ENCODE measurements around the gene LMAN1.

Gene LMAN1

GRCh38 chr18:59358712-59359575 is at the start of gene LMAN1:
LMAN1 (minus strand) TSS chr18:59359265; CDS start chr18:59359244, 21 bp downstream.
- peak within 1 kb of the TSS; percentile 93 for H3K4me3 ChIP-seq (ENCODE audit: low read depth, low read length)
- TF ChIP-seq CTCF (IDR thresholded peaks at IDR 0.05; ENCODE audit: borderline replicate concordance, insufficient read depth, low read depth, low read length): no peak

DNA sequence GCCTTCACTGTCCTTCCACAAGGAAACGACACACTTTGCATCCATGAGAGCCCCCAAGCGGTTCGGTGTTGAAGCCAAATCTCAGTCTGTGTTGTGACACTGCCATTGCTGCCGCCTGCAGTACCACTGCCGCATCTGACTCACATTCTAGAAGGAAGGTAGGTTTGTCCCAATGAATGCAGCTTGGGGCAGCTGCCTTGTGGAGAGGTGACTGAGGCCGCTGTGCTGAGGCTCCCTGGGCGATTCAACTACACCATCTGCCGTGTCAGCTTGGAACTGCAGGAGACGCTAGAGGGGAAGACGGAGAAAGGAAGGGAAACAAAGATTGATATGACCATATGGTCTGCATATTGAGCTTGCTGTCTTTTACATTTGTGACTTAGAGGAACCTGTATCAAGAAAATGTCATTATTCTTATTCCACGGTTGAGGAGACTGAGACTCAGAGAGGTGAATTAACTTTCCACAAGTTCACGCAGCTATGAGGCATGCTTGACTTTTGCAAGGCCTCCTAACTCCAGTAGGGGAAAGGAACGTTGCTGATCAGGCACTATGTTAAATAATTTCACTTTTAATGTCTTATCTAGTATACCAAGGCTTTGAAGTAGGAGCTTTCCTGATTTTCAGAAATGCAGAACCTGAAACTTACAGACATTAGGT is 43.5 kb upstream of the LMAN1 start:
- peak; percentile 95 for TF ChIP-seq CTCF (IDR thresholded peaks at IDR 0.05; ENCODE audit: borderline replicate concordance, insufficient read depth, low read depth, low read length)
- H3K4me3 ChIP-seq (ENCODE audit: low read depth, low read length): no peak overlapping the region

DNA sequence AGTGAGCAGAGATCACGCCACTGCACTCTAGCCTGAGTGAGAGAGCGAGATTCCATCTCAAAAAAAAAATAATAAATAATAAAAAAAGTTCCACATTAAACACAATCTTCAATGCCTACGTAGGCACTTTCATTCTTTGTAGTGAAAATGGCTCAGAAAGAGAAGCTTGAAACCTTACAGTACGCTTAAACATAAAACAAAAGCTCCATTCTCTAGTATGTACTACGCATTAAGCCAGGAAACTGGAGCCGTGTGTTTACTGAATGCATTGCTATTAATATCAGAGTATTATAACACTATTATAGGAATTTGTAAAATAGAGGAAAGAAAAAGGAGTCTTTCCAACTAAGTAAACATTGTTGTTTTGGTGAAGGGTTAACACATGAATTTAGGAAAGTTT is 41.3 kb upstream of the LMAN1 start:
- no peak for TF ChIP-seq CTCF (IDR thresholded peaks at IDR 0.05; ENCODE audit: borderline replicate concordance, insufficient read depth, low read depth, low read length)
- H3K4me3 ChIP-seq (ENCODE audit: low read depth, low read length): no peak overlapping the region

DNA sequence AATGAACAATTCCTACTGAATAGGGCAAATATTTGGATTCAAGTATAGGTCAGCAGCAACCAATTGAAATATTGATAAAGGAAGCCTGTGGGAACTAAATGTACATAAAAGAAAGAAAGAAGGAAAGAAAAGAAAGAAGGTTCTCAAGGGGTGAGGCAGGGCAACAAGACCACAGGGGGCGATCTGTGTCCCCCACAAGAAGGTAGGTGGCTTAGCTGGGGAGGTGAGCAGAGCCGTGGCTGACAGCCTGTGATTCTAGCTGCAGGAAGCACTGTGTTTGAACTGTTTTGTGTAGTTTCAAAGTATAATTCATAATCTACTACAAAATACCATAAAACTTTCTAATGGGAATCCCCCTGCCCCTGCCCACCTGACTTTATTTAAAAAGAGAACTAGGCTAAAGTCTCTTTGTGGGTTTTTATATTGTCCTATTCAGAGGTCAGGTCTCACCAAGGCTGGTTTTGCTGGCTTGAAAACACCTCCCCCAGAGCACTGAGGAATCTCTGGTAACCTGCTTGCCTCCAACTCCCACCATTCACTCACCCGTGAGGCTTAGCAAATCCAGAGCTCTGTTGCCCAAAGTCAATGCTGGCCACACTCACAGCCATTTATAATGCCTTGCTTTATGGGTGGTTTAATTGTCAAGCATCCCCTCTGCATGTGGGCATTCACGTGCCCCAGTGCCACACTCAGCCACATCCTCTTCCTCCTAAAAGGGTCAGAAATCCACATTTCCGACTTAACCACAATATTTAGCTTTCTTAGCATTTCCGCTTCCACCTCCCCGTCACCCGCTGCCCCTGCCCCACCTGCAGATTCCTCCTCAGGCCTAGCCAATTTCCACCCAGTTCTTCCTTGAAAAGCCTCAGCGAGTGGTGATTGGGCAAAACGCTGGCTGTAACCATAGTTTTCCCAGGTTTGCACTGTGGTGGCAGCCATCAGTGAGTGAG is 36.4 kb upstream of the LMAN1 start:
- no peak for TF ChIP-seq CTCF (IDR thresholded peaks at IDR 0.05; ENCODE audit: borderline replicate concordance, insufficient read depth, low read depth, low read length)
- no peak overlapping the region for H3K4me3 ChIP-seq (ENCODE audit: low read depth, low read length)

DNA sequence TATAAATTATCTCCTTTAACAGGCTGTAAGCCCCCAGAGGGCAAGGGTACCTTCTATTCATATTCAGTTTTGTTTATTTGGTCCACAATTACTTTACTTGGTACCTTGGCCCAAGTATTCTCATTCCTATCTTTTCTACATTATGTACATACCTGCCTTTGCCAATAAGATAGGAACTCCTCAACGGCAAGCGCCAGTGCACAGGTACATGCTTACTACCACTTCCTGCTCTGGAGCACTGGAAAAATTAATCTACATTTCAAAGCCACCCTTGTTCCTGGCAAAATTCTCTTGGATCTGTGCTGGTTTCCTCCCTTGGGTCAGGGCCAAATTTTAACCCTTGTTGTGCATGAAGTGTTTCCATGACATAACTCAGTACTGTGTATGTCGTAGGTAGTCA is 34.3 kb upstream of the LMAN1 start:
- TF ChIP-seq CTCF (IDR thresholded peaks at IDR 0.05; ENCODE audit: borderline replicate concordance, insufficient read depth, low read depth, low read length): no peak
- H3K4me3 ChIP-seq (ENCODE audit: low read depth, low read length): no peak overlapping the region

DNA sequence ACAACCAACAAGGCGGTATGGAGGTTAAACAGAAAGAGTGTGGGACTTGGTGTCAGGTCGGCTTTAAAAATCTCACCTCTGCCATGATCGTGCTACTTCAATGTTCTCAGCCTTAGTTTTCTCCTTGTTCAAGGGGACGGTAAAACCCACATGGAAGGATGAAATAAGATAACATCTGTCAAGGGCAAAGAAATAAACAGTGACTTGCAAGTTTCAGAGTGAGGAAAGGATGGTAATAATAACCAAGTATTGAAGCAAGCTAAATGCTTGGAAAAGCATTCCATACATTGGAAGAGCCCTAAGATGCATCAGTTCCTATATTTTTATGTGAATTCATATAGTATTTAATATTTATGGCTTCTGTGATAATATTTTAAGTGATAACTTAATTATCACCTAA is 29.8 kb upstream of the LMAN1 start:
- TF ChIP-seq CTCF (IDR thresholded peaks at IDR 0.05; ENCODE audit: borderline replicate concordance, insufficient read depth, low read depth, low read length): no peak

More for the DNA sequence above, 29.8 kb upstream of the LMAN1 start:
- H3K4me3 ChIP-seq (ENCODE audit: low read depth, low read length): no peak overlapping the region
